Measurements from ENCODE around the gene SAMD11.

Gene SAMD11

DNA sequence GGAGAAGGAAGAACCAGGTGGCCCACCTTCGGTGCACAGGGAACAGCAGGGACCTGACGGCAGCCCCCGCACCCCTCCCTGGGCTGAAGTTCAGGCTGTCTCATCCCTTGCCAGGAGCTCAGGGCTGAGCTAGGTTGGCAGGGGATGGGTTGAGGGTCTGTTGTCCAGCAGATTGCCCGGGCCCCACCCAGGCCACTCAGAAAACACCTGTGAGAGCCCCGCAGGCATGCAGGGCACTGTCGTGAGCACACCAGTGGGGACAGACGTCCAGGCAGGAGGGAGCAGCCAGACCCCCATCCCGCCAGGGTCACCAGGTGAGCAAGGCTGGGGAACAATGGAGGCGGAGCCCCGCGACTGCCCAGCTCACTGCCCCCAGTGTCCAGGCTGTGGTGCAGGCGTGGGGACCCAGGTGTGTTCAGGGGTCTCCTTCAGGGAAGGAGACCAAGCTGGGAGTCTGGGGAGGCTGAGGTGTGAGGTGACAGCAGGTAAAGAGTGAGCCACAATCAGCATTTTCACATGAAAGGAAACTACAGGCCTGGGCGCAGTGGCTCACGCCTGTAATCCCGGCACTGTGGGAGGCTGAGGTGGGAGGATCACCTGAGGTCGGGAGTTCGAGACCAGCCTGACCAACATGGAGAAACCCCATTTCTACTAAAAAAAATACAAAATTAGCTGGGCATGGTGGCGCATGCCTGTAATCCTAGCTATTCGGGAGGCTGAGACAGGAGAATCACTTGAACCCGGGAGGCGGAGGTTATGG is 9.4 kb upstream of the SAMD11 start:
- no peak for TF ChIP-seq CTCF (conservative IDR thresholded peaks at IDR 0.05)
- peak overlapping the region; percentile 99 for H3K27ac ChIP-seq

GRCh38 chr1:914891-915280 is 8.8 kb upstream of the SAMD11 start:
- peak overlapping the region; percentile 99 for H3K27ac ChIP-seq
- TF ChIP-seq CTCF (conservative IDR thresholded peaks at IDR 0.05), result no peak

- H3K27ac ChIP-seq, result peak overlapping the region; percentile 99
- no peak for TF ChIP-seq CTCF (conservative IDR thresholded peaks at IDR 0.05)
Measured at GRCh38 chr1:915295-916172, 8.2 kb upstream of the SAMD11 start.

- peak overlapping the region; percentile 99 for H3K27ac ChIP-seq
- no peak for TF ChIP-seq CTCF (conservative IDR thresholded peaks at IDR 0.05)
Measured at GRCh38 chr1:916173-917075, 7.3 kb upstream of the SAMD11 start.

DNA sequence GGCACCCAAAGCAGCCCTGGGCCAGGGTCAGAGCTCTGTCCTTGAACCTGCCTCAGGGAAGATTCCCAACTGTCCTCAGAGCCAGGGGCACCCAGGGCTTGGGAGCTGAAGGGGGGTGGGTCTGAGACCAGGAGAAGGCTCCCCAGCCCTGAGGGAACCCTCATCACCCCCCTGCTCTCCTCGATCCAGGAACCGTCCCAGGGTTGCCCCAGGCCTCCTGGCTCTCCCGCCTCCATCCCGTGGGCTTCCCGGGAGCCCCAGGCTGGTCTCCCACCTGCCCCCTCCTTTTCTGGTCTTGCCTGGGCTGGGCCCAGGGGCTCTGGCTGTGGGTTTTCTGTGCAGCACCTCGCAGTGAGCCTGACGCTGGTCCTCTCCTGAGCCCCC is 6.7 kb upstream of the SAMD11 start:
- H3K27ac ChIP-seq, result peak overlapping the region; percentile 99
- TF ChIP-seq CTCF (conservative IDR thresholded peaks at IDR 0.05), result no peak

DNA sequence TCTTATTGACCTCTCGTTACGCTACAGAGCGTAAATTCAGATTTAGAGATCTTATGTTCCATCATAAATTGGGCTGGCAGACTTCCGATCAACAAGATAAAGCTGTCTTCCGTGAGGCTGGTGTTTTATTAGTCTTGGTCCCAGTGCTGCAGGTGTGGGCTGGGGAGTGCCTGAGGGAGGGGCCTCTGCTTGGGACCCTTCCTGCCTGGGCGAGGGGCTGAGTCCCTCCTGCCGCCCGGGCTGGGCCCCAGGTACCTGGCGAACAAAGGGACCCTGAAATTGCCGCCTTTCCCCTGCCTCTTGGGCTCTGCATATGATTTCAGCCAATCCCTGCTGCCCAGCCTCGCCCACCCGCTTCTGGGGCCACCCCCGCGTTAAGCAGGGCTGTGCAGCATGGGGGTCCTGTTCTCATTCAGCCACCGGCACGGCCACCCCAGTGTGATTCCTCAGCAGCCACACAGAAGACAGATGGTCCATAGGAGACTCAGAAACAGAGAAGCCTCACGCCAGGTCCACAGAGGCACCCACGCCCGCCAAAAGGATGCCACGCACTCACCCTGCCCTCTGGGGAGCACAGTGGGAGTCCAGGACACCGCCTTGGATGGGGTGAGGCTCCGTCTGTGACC is 6.1 kb upstream of the SAMD11 start:
- no peak for TF ChIP-seq CTCF (conservative IDR thresholded peaks at IDR 0.05)
- H3K27ac ChIP-seq, result peak overlapping the region; percentile 99

Measured in VCaP (cell line).